Uterus (tissue), 4 donors: ENCODE measurements around the gene PODN. TPM values are rescaled to one million over a fixed set of nuclear protein-coding genes. Genes with fewer than 3 reads are reported as not detected.

Experiments used
- DNase-seq, 2 donors: peaks; one replicate each; pipeline ENCODE4 v3.0.0-alpha.2; 2019 to 2020
- H3K27ac ChIP-seq, 2 donors: fragments of 200-600 bp; sonication (generic); 1 replicate in 1 of 2; 2 replicates in 1 of 2; pipeline ENCODE4 v1.5.1; 2016 to 2018
- H3K27me3 ChIP-seq, 2 donors: fragments of 200-600 bp; sonication (generic); one replicate each; pipeline ENCODE4 v1.5.1; 2018 to 2019; ENCODE audit warnings: control low read depth in 1 of 2
- H3K36me3 ChIP-seq, 2 donors: fragments of 200-600 bp; sonication (generic); one replicate each; pipeline ENCODE4 v1.5.1; 2019; ENCODE audit warnings: control low read depth in 1 of 2
- H3K4me1 ChIP-seq, 2 donors: fragments of 200-600 bp; sonication (generic); one replicate each; pipeline ENCODE4 v1.5.1; 2018 to 2019; ENCODE audit warnings: control low read depth in 1 of 2
- H3K4me3 ChIP-seq, 2 donors: fragments of 200-600 bp; sonication (generic); 1 replicate in 1 of 2; 2 replicates in 1 of 2; pipeline ENCODE4 v1.5.1; 2018 to 2019; ENCODE audit warnings: mild to moderate bottlenecking in 1 of 2
- H3K9me3 ChIP-seq, 2 donors: fragments of 200-600 bp; sonication (generic); one replicate each; pipeline ENCODE4 v1.5.1; 2019; ENCODE audit warnings: control low read depth in 1 of 2
- CTCF ChIP-seq, 4 experiments: fragments of 200-600 bp in 2 of 4; fragments of 450-650 bp in 2 of 4; sonication (generic) in 2 of 4; IDR thresholded peaks; one replicate each; pipeline ENCODE4 v1.5.1; 2016 to 2019; ENCODE audit warnings: antibody characterized with exemption in 4 of 4, mild to moderate bottlenecking in 2 of 4, moderate library complexity in 1 of 4
- POLR2A ChIP-seq, 2 donors: fragments of 450-650 bp; IDR thresholded peaks; one replicate each; pipeline ENCODE4 v1.6.1; 2016; ENCODE audit warnings: antibody characterized with exemption in 2 of 2, mild to moderate bottlenecking in 1 of 2, moderate library complexity in 1 of 2
- intact Hi-C: fragments of 100-400 bp; cut with DNase I; formaldehyde crosslinking; loops from one replicate; pipeline ENCODE4 v1.15.1; 2023; ENCODE audit warnings: low total_unique reads
- total RNA-seq, 4 donors: library from RNA; depleted of rRNA in 3 of 4; stranded (reverse); fragments of >200 nt in 3 of 4; gene quantifications; one replicate each; pipeline versions ENCODE4 v1.1.0 to v1.2.4, GENCODE V29; 2014 to 2023
- donor health status: DM: yes; HTN: yes; CAD: no.

The PODN gene
- total RNA-seq, 4 donors from 2014 or later = 20.9 to 100 (median 71.8) TPM

- Histone ChIP-seq H3K27ac (no peak overlapping the region), H3K36me3 (no peaks in the 10 kb centered on the region), H3K4me1 (peaks cover 13 to 17% of the 10 kb centered on the region in 2 donors), H3K4me3 (no peak overlapping the region), H3K27me3 (no peaks in the 10 kb centered on the region), H3K9me3 (no peaks in the 10 kb centered on the region)
- no peak for TF ChIP-seq POLR2A (IDR thresholded peaks at IDR 0.05)
- no peak for TF ChIP-seq CTCF (IDR thresholded peaks at IDR 0.05)
- no peak for DNase-seq
- intact Hi-C loops = no loop called here
These were observed 55.8 kb downstream of the PODN start for GRCh38 chr1:53117836-53118235.

- H3K4me1 ChIP-seq = peaks cover 23 to 28% of the 10 kb centered on the region in 2 donors
- H3K27ac ChIP-seq = peak overlapping the region; percentile 91 to 92
- no peaks in the 10 kb centered on the region for H3K9me3 ChIP-seq
- no peak overlapping the region for H3K4me3 ChIP-seq
- TF ChIP-seq POLR2A (IDR thresholded peaks at IDR 0.05) (no peak), CTCF (IDR thresholded peaks at IDR 0.05) (no peak)
- H3K36me3 ChIP-seq = no peaks in the 10 kb centered on the region
- intact Hi-C loops = no loop called here
- DNase-seq = no peak
- no peaks in the 10 kb centered on the region for H3K27me3 ChIP-seq
These were observed 58.6 kb downstream of the PODN start for GRCh38 chr1:53120659-53121058.

GRCh38 chr1:53121319-53122172 lies 59.5 kb downstream of the PODN start:
- Histone ChIP-seq H3K4me3 (no peak overlapping the region), H3K36me3 (no peaks in the 10 kb centered on the region), H3K4me1 (peaks cover 23 to 28% of the 10 kb centered on the region in 2 donors), H3K27me3 (no peaks in the 10 kb centered on the region), H3K9me3 (no peaks in the 10 kb centered on the region), H3K27ac (peak overlapping the region; percentile 91 to 92)
- DNase-seq = peak; percentile 88 to 90
- TF ChIP-seq CTCF (IDR thresholded peaks at IDR 0.05) (no peak), POLR2A (IDR thresholded peaks at IDR 0.05) (no peak)
- intact Hi-C loops = no loop called here

- peak overlapping the region; percentile 91 to 92 for H3K27ac ChIP-seq
- DNase-seq = no peak
- intact Hi-C loops = no loop called here
- H3K9me3 ChIP-seq = no peaks in the 10 kb centered on the region
- peaks cover 23 to 28% of the 10 kb centered on the region in 2 donors for H3K4me1 ChIP-seq
- TF ChIP-seq CTCF (IDR thresholded peaks at IDR 0.05) = no peak
- no peak overlapping the region for H3K4me3 ChIP-seq
- no peaks in the 10 kb centered on the region for H3K27me3 ChIP-seq
- no peaks in the 10 kb centered on the region for H3K36me3 ChIP-seq
These were observed 60.3 kb downstream of the PODN start for GRCh38 chr1:53122201-53122885.

- no peak for DNase-seq
- H3K4me3 ChIP-seq = no peak overlapping the region
- peaks cover 23 to 28% of the 10 kb centered on the region in 2 donors for H3K4me1 ChIP-seq
- no peaks in the 10 kb centered on the region for H3K36me3 ChIP-seq
- no peaks in the 10 kb centered on the region for H3K9me3 ChIP-seq
- intact Hi-C loops = no loop called here
- H3K27me3 ChIP-seq = no peaks in the 10 kb centered on the region
- H3K27ac ChIP-seq = peak overlapping the region; percentile 91 to 92
- no peak for TF ChIP-seq CTCF (IDR thresholded peaks at IDR 0.05)
These were observed 61.0 kb downstream of the PODN start for GRCh38 chr1:53122961-53123413.
